ENCODE measurements around the gene SRGAP2C.
"Not testable (repeated sequence)": the region's sequence is repeated elsewhere in the genome, so short reads cannot be mapped to it uniquely, and the experiment has no call there.

The SRGAP2C gene

DNA sequence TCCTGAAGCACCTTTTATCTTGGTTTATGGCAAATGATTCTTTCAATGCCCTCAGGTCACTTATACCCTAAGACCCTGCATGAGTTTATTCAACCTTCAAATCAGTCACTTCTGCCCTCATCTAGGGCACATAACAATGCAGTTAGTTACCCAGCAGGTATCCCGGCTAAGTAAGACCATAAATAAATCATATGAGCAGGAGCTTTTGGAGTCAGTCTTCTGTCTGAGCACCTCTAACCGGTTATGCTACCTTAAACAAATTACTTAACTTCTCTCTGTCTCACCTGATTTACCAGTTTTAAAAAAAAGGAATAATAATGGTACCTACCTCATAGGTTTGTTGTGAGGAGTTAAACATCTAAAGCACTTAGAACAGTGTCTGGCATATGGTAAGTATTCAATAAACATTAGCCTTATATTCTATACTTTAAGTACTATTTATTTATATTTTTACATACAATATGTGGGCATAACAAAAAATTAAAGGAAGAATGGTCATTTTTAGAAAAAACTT is 17.5 kb upstream of the SRGAP2C start:
- not testable (repeated sequence) for H3K9me3 Mint-ChIP-seq; H3K27ac Mint-ChIP-seq; H3K4me3 Mint-ChIP-seq; H3K36me3 Mint-ChIP-seq (ENCODE audit: low read depth); H3K4me1 Mint-ChIP-seq (ENCODE audit: low read depth); H3K27me3 Mint-ChIP-seq

DNA sequence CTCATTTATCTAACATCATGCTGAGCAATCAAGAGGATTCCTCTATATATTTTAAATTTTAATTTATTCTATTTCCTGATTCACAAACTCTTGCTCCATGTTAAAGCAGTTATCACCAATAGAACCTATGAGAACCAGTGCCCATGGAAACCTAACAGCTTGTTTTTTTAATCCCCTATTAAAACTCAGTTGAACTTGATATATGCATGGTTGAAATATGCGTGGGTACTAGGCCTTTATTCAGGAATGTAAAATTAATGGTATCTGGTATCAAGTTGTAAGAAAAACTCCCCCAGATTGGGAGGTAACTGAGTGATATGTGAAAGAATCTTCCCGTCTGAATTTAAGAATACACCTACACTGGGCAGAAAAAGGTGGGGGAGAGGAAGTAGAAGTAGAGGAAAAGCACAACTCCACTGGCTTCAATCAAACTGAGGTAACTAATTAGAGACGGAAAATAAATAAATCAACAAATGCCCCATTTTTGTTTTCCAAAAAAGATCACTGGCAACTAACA is 16.6 kb upstream of the SRGAP2C start:
- H3K27me3 Mint-ChIP-seq; H3K36me3 Mint-ChIP-seq (ENCODE audit: low read depth); H3K4me3 Mint-ChIP-seq; H3K27ac Mint-ChIP-seq; H3K4me1 Mint-ChIP-seq (ENCODE audit: low read depth); H3K9me3 Mint-ChIP-seq: not testable (repeated sequence)

DNA sequence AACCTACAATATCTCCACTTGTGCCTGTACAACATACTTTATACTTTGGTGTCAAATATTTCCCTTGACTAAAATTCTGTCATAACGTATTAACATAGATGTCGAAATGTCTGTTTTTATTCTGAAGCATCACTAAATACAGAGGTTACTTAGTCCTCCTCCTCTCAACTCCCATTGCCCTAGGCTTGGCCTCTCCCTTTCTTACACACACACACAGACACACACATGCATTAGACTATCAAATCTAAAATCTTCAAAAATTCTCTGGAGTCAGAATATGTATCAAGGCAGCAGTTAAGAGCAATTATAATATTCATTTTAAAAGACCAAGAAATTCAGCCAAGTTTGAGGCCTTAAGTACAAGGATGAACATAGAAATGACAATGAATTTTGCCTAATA is 8.1 kb upstream of the SRGAP2C start:
- not testable (repeated sequence) for H3K27me3 Mint-ChIP-seq; H3K9me3 Mint-ChIP-seq; H3K4me1 Mint-ChIP-seq (ENCODE audit: low read depth); H3K4me3 Mint-ChIP-seq; H3K27ac Mint-ChIP-seq; H3K36me3 Mint-ChIP-seq (ENCODE audit: low read depth)

DNA sequence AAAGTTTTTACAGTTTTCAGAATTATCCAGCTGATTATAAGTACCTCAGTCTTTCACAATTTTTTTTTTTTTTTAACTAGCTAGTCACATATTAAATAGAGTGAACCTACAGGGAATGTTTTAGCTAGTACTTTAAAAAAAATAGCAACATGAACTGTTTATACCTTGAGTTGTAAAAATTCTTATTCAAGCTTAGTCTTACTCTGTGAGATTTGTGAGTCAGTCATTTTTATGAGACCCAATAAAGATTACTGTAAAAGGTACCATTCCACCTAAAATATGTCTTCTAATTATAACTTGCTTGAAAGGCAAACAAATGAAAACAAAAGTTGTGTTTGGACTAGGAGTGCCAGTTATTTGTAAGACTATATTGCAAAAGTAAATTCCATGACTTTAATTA is 6.6 kb upstream of the SRGAP2C start:
- H3K4me3 Mint-ChIP-seq; H3K27me3 Mint-ChIP-seq; H3K9me3 Mint-ChIP-seq; H3K4me1 Mint-ChIP-seq (ENCODE audit: low read depth); H3K36me3 Mint-ChIP-seq (ENCODE audit: low read depth); H3K27ac Mint-ChIP-seq: not testable (repeated sequence)

DNA sequence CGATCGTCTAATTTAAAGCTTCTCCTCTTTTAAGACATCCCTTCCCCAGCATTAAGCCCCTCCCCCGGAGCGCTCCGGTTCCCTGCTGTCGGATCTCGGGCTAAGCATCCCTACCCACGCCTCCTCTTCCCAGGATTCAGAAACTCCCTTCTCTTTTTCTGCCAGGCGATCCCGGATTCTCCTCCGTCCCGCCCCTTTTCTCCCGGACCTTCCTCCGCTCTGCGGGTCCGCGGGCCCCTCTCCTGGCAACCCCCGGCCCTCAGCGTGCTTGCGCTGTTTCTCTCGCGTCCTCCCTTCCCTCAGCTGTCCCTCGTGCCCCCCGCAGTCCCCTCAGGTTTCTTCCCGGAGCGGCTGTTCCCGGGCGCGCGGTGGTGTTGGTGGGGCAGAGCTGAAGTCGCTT is 908 bp upstream of the SRGAP2C start:
- H3K36me3 Mint-ChIP-seq (ENCODE audit: low read depth); H3K4me1 Mint-ChIP-seq (ENCODE audit: low read depth); H3K9me3 Mint-ChIP-seq; H3K27ac Mint-ChIP-seq; H3K27me3 Mint-ChIP-seq: not testable (repeated sequence)
- peak overlapping the region; percentile 37 for H3K4me3 Mint-ChIP-seq

DNA sequence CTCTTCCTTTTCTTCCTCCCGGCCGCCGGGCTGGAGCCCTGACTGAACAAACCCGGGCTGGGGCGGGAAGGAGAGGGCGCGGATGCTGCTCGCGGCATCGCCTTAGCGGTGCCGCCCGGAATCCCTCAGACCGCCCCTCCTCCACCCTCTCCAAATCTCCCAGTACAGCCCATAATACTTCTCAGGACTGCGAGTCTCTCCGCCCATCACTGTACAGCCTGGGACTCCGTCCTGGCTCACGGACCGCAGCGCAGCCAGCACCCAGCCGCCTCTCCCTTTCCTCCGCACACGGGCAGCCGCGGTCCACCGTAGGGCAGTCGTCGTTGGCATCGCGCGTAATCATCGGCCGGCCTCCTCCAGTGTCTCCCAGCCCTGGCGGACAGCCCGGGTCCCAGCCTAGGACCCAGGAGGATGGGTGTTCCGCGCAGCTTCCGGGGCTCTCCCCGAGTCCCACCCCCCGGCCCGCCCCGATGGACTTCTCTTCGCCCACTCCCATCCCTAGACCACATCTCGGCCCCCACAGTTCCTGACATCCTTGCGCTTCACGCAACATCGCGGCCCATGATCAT is 449 bp downstream of the SRGAP2C start:
- not testable (repeated sequence) for H3K27ac Mint-ChIP-seq; H3K9me3 Mint-ChIP-seq; H3K4me1 Mint-ChIP-seq (ENCODE audit: low read depth); H3K36me3 Mint-ChIP-seq (ENCODE audit: low read depth); H3K27me3 Mint-ChIP-seq
- peak overlapping the region; percentile 79 for H3K4me3 Mint-ChIP-seq

DNA sequence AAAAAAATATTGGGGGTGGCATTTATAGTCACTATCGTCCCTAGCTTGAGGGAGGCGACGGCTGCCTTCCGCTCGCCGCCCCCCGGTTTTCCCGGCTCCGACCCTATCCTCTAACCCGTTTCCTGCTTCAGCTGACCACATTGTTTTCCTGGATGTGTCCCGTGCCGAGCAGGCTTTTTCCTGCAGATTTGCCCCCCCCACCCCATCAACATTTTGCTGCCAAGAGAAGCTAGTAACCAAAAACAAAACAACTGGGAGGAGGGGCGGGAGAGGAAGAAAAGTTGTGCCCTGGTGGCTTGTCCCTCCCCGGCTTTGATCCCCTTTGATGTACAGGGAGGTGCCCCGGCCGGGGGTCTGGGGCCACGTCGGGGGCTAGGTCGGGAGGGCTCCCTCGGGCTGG is 1.4 kb downstream of the SRGAP2C start:
- H3K4me3 Mint-ChIP-seq; H3K36me3 Mint-ChIP-seq (ENCODE audit: low read depth); H3K4me1 Mint-ChIP-seq (ENCODE audit: low read depth); H3K27ac Mint-ChIP-seq; H3K9me3 Mint-ChIP-seq; H3K27me3 Mint-ChIP-seq: not testable (repeated sequence)

DNA sequence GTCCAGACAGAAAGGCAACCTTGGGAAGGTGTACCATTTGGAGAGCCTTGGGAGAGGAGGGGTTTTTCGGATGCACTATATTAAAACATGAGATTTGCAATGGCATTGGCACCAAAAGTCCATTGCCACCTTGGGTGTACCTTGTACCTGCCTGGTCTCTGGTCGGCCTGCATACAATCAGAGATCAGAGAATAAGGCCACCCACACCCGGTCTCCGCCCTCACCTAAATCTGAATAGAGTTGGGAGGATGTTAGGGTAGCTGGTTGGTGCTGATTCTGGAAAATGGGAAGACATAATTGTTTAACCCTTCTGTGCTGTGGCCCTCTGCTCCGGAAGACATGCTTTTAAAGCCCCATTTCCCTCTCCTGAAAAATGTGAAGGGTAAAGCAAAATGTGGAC is 3.1 kb downstream of the SRGAP2C start:
- H3K9me3 Mint-ChIP-seq; H3K27me3 Mint-ChIP-seq; H3K36me3 Mint-ChIP-seq (ENCODE audit: low read depth); H3K27ac Mint-ChIP-seq; H3K4me1 Mint-ChIP-seq (ENCODE audit: low read depth): not testable (repeated sequence)
- H3K4me3 Mint-ChIP-seq, result peak overlapping the region; percentile 55

DNA sequence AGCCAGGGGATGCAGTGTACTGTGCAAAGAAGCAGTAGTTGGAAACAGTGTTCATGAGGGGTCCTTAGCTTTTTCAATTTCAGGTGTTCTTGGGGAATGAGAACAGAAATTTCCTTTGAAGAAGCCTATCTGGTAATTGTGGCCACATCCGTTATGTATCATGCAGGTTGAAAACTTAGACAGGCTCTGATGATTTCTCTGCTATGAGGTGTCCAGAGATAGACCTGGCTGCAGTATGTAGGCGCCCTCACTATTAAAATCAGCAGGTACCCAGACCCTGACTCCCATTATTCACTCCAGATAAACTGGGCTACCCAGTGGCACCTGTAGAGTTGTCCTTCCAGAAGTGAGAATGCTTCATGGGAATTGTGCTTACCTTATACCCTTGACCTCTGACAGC is 7.7 kb downstream of the SRGAP2C start:
- not testable (repeated sequence) for H3K4me1 Mint-ChIP-seq (ENCODE audit: low read depth); H3K4me3 Mint-ChIP-seq; H3K36me3 Mint-ChIP-seq (ENCODE audit: low read depth); H3K9me3 Mint-ChIP-seq; H3K27me3 Mint-ChIP-seq; H3K27ac Mint-ChIP-seq

DNA sequence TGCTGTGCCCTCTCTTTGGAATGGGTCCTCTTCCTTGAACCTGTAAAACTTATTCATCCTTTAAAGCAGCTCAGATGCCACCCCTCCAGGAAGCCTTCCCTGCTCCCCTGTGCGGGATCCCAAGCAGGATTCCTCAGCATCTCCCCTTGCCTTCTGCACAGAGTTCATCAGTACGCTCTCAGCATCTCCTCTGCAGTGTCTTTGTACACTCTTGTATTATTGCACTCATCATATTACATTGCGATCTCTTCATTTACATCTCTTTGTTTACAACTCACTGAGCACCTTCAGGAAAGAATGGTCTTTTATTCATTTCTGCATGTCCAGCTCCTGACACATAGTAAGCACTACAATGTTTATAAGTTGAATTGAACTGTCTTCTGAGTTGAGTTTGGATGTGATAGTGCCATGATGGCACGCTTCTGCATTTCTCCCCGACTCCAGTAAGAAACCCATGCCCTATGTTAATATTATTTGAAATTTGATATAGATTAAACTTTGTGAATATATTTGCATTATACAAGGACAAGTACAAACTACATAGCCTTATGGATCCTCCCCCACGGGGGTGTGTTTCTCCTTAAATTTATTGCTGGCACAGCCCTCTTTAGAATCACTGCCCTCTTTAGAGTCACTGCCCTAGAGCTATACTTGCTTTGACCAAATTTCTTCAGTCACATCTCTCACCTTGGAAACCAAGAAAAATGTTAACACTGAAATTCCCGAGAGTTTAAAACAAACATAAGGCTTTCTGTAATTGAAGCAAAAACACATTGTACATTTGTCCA is 12.5 kb downstream of the SRGAP2C start:
- not testable (repeated sequence) for H3K27ac Mint-ChIP-seq; H3K9me3 Mint-ChIP-seq; H3K27me3 Mint-ChIP-seq; H3K4me1 Mint-ChIP-seq (ENCODE audit: low read depth); H3K4me3 Mint-ChIP-seq; H3K36me3 Mint-ChIP-seq (ENCODE audit: low read depth)

DNA sequence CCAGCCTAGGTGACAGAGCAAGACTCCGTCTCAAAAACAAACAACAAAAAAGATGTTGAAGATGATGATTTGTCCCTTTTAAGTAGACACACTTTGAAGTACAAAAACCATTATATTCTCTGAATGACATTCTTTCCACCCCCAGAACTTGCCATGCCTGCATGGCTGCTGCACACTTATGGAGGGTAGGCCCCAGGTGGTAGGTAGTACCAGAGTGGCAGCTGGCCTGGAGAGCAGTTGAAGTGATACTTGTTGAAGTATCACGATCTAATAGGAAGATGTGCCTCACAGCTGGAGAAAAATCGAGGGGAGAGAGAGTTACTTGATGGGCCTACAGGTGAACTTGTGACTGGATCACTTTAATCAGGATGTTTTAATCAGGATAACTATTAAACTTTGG is 15.0 kb downstream of the SRGAP2C start:
- H3K4me3 Mint-ChIP-seq; H3K27me3 Mint-ChIP-seq; H3K4me1 Mint-ChIP-seq (ENCODE audit: low read depth); H3K9me3 Mint-ChIP-seq; H3K27ac Mint-ChIP-seq; H3K36me3 Mint-ChIP-seq (ENCODE audit: low read depth): not testable (repeated sequence)

DNA sequence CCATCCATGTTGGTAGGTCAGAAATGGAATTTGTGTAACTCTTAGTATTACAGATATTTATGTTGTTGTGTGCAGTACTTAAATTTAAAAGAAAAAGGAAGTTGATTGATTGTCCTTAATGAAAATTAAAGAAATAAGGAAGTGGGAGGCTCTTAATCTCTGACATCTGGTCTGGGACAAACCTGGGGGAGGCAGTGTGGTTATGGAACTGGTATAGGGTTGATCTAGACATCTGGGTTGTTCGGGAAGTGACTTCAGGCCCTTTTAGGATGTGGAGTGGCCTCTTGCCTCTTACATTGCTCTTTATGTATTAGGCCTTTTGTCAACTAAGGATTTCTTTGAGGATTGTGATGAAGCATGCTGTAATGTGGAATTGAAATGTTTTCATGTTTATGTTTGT is 15.5 kb downstream of the SRGAP2C start:
- H3K4me3 Mint-ChIP-seq; H3K9me3 Mint-ChIP-seq; H3K4me1 Mint-ChIP-seq (ENCODE audit: low read depth): not testable (repeated sequence)

DNA sequence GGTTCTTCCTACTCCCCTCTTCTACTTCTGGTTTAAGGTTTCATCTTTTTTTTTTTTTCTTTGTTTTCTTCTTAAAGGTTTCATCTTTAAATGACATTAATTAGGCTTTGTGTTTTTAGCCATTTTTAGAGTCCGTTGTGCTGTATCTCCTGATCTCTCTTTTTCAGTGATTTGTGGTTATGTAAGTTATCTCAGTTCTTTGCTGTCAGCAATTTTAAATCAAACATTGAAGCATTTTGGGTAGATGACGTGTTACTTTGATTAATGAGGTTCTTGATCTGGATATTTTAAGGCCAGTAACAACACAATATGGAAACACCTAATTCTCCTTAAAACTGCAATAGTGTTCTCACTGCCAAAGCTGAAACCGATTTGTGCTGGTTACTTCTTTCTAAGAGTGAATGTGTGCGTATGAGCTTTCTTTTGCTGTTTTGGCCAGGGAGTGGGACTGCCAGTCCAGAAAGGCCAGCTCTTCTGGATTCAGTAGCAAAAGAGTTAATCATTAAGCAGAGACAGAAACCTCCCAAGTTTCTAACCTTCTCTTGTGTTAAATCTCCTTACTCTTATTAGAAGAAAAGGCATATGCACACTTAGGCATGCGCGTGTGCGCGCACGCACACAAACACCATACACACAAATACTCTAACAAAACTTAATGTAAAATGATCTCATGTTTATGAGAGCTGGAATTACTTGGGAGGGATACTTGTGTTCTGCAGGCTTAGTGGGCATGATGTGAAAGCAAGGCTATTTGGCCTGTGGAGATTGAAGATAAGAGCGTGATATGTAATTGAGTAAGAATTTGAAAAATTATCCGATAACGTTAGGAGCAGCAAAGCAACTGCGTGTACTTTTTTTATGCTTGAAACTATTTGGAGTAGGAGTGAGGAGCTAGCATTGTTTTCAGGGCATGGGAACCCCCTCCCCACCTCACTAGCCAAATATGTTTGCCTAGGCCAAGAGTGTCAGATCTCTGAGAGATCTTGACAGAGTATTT is 16.5 kb downstream of the SRGAP2C start:
- H3K27ac Mint-ChIP-seq; H3K4me3 Mint-ChIP-seq; H3K4me1 Mint-ChIP-seq (ENCODE audit: low read depth); H3K27me3 Mint-ChIP-seq; H3K36me3 Mint-ChIP-seq (ENCODE audit: low read depth); H3K9me3 Mint-ChIP-seq: not testable (repeated sequence)

More for the DNA sequence above, 15.5 kb downstream of the SRGAP2C start:
- not testable (repeated sequence) for H3K27me3 Mint-ChIP-seq; H3K36me3 Mint-ChIP-seq (ENCODE audit: low read depth); H3K27ac Mint-ChIP-seq

DNA sequence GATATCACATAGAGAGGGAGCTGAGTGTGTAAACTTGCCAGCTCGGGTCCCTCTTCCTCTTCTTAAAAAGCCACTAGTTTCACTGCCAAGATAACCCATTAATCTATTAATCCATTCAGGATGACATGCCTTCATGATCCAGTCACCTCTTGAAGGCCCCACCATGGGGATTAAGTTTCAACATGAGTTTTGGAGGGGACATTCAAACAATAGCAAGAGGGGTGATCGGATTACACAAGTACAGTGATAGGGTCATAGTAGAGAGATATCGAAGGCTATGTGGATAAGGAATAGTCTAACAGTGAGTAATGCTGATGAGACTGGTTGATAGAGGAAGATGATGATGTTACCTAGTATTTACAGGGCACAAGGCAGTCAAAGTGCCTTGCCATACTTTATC is 18.2 kb downstream of the SRGAP2C start:
- not testable (repeated sequence) for H3K36me3 Mint-ChIP-seq (ENCODE audit: low read depth); H3K27ac Mint-ChIP-seq; H3K9me3 Mint-ChIP-seq; H3K4me3 Mint-ChIP-seq; H3K27me3 Mint-ChIP-seq; H3K4me1 Mint-ChIP-seq (ENCODE audit: low read depth)
